ENCODE measurements around the gene SMYD3.

DNA sequence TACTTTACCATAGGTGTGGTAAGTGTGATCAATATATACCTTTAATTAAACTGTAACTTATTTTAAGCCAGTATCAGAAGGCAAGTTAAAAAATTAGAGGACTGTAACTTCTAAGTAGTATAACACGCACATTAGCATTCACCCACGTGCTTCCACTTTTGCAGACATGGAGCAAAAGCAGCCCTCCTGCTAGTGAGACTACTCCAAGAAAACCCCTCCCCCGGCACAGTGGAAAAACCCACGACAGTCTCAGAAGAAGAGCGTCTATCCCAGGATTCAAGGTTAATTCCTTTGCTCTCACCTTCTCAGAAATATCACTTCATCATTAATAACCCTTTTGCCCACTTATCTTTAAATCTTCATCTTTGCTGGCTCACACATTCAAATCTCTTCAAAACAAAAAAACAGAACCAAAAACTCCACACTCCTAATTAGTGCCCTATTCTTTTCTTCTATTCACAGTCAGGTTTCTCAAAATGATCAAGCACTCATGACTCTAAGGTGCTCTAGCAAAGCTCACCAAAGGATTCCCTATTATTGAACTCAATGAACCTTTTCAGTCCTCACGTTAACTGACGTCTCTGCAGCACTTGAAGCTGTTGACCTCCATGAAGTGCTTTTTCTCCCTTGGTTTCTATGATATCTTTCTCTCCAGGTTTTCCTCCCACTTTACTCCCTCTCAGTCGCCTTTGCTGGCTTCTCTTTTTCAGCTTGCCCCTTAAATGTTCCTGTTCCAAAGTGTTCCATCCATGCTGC lies 213.5 kb downstream of the SMYD3 start:
- TF ChIP-seq, protein P1, sequence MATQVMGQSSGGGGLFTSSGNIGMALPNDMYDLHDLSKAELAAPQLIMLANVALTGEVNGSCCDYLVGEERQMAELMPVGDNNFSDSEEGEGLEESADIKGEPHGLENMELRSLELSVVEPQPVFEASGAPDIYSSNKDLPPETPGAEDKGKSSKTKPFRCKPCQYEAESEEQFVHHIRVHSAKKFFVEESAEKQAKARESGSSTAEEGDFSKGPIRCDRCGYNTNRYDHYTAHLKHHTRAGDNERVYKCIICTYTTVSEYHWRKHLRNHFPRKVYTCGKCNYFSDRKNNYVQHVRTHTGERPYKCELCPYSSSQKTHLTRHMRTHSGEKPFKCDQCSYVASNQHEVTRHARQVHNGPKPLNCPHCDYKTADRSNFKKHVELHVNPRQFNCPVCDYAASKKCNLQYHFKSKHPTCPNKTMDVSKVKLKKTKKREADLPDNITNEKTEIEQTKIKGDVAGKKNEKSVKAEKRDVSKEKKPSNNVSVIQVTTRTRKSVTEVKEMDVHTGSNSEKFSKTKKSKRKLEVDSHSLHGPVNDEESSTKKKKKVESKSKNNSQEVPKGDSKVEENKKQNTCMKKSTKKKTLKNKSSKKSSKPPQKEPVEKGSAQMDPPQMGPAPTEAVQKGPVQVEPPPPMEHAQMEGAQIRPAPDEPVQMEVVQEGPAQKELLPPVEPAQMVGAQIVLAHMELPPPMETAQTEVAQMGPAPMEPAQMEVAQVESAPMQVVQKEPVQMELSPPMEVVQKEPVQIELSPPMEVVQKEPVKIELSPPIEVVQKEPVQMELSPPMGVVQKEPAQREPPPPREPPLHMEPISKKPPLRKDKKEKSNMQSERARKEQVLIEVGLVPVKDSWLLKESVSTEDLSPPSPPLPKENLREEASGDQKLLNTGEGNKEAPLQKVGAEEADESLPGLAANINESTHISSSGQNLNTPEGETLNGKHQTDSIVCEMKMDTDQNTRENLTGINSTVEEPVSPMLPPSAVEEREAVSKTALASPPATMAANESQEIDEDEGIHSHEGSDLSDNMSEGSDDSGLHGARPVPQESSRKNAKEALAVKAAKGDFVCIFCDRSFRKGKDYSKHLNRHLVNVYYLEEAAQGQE (IDR thresholded peaks at IDR 0.05; ENCODE audit: insufficient replicate concordance, low read depth): no peak
- TF ChIP-seq POLR2AphosphoS5 (IDR thresholded peaks at IDR 0.05; ENCODE audit: low read depth) (no peak), GABPA (IDR thresholded peaks at IDR 0.05; ENCODE audit: low read depth) (no peak)
- TF ChIP-seq, protein P2, sequence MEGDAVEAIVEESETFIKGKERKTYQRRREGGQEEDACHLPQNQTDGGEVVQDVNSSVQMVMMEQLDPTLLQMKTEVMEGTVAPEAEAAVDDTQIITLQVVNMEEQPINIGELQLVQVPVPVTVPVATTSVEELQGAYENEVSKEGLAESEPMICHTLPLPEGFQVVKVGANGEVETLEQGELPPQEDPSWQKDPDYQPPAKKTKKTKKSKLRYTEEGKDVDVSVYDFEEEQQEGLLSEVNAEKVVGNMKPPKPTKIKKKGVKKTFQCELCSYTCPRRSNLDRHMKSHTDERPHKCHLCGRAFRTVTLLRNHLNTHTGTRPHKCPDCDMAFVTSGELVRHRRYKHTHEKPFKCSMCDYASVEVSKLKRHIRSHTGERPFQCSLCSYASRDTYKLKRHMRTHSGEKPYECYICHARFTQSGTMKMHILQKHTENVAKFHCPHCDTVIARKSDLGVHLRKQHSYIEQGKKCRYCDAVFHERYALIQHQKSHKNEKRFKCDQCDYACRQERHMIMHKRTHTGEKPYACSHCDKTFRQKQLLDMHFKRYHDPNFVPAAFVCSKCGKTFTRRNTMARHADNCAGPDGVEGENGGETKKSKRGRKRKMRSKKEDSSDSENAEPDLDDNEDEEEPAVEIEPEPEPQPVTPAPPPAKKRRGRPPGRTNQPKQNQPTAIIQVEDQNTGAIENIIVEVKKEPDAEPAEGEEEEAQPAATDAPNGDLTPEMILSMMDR (IDR thresholded peaks at IDR 0.05; ENCODE audit: insufficient read depth, low read length): no peak
